ENCODE data around the gene FYTTD1.

- TF ChIP-seq POLR2A (IDR thresholded peaks at IDR 0.05) (no peak), CTCF (IDR thresholded peaks at IDR 0.05) (no peak), POLR2AphosphoS5 (IDR thresholded peaks at IDR 0.05; ENCODE audit: insufficient read depth in 1 of 2, low read depth in 1 of 2) (no peak)
These were observed 40.5 kb upstream of the FYTTD1 start for GRCh38 chr3:197709135-197709534.
